CD4-positive, CD25-positive, alpha-beta regulatory T cell (primary cell): ENCODE measurements around the gene SVOPL. TPM values are rescaled to one million over a fixed set of nuclear protein-coding genes. Genes with fewer than 3 reads are reported as not detected.

Experiments
- ATAC-seq, 2 donors: fragments of 150-1000 bp; cut with Tn5 transposase; one replicate each; pipeline ENCODE4 v1.10.0; 2021; ENCODE audit warnings: low read depth in 2 of 2, moderate number of reproducible peaks in 2 of 2, moderate library complexity in 1 of 2
- DNase-seq, 3 donors: peaks; one replicate each; pipeline versions ENCODE4 v3.0.0 to v3.0.0-alpha.2; 2012 to 2022; ENCODE audit warnings: mixed read lengths in 1 of 3
- H3K27ac ChIP-seq: one replicate; pipeline ENCODE4 v1.7.0; 2013; ENCODE audit warnings: mild to moderate bottlenecking, low read length; ENCODE audit not compliant: insufficient read depth, poor library complexity, severe bottlenecking
- H3K27me3 ChIP-seq: one replicate; pipeline ENCODE4 v1.7.0; 2013; ENCODE audit warnings: low read length; ENCODE audit not compliant: control insufficient read depth, insufficient read depth
- H3K36me3 ChIP-seq: one replicate; pipeline ENCODE4 v1.7.0; 2013; ENCODE audit warnings: mild to moderate bottlenecking, low read length, moderate library complexity; ENCODE audit not compliant: control insufficient read depth, insufficient read depth
- H3K4me1 ChIP-seq: 2 replicates; pipeline ENCODE4 v1.7.0; 2013; ENCODE audit warnings: mild to moderate bottlenecking, low read length; ENCODE audit not compliant: insufficient read depth, control insufficient read depth, poor library complexity, severe bottlenecking
- H3K4me3 ChIP-seq: one replicate; pipeline ENCODE4 v1.7.0; 2013; ENCODE audit warnings: low read depth, mild to moderate bottlenecking, low read length, moderate library complexity
- H3K9me3 ChIP-seq, 2 experiments: 1 replicate in 1 of 2; 2 replicates in 1 of 2; pipeline ENCODE4 v1.7.0; 2013; ENCODE audit warnings: low read length in 2 of 2, mild to moderate bottlenecking in 1 of 2, moderate library complexity in 1 of 2; ENCODE audit not compliant: control insufficient read depth in 2 of 2
- H3K27ac Mint-ChIP-seq, 3 donors: one replicate each; pipeline ENCODE4 v1.8.0; 2020 to 2022; ENCODE audit warnings: mild to moderate bottlenecking in 3 of 3, mixed read lengths in 3 of 3, moderate library complexity in 2 of 3
- H3K27me3 Mint-ChIP-seq: one replicate; pipeline ENCODE4 v1.8.0; 2022; ENCODE audit warnings: mild to moderate bottlenecking, mixed read lengths
- H3K36me3 Mint-ChIP-seq: one replicate; pipeline ENCODE4 v1.8.0; 2020; ENCODE audit warnings: mixed read lengths
- H3K4me1 Mint-ChIP-seq, 4 donors: one replicate each; pipeline ENCODE4 v1.8.0; 2020 to 2022; ENCODE audit warnings: mixed read lengths in 4 of 4, mild to moderate bottlenecking in 1 of 4
- H3K4me3 Mint-ChIP-seq, 4 donors: one replicate each; pipeline ENCODE4 v1.8.0; 2020 to 2022; ENCODE audit warnings: mild to moderate bottlenecking in 4 of 4, mixed read lengths in 4 of 4, moderate library complexity in 3 of 4
- H3K9me3 Mint-ChIP-seq, 7 donors: one replicate each; pipeline ENCODE4 v1.8.0; 2020 to 2022; ENCODE audit warnings: mixed read lengths in 7 of 7, mild to moderate bottlenecking in 3 of 7, moderate library complexity in 2 of 7
- polyA plus RNA-seq, 4 donors: library from polyadenylated mRNA; unstranded; fragments of 300-500 nt; fragmentation: Illumina TruSeq; gene quantifications; one replicate each; pipeline ENCODE4 v1.2.3, GENCODE V29; 2021
- total RNA-seq: library from RNA; stranded (reverse); gene quantifications from one replicate; pipeline ENCODE4 v1.2.3, GENCODE V29; 2022

Gene SVOPL
- total and polyA plus RNA-seq, 5 donors from 2014 or later: 0.35 to 0.44 TPM; not detected in 3

GRCh38 chr7:138595454-138595853, 105.7 kb downstream of the SVOPL start:
- no peak overlapping the region for H3K27ac Mint-ChIP-seq
- DNase-seq: no peak
- no peaks in the 10 kb centered on the region for H3K36me3 Mint-ChIP-seq
- no peaks in the 10 kb centered on the region for H3K36me3 ChIP-seq
- H3K27me3 ChIP-seq: no peaks in the 10 kb centered on the region
- no peaks in the 10 kb centered on the region for H3K4me1 Mint-ChIP-seq
- H3K4me3 Mint-ChIP-seq: no peak overlapping the region
- no peaks in the 10 kb centered on the region for H3K9me3 Mint-ChIP-seq
- H3K9me3 ChIP-seq: no peaks in the 10 kb centered on the region
- H3K4me3 ChIP-seq: no peak overlapping the region
- H3K27ac ChIP-seq: no peak overlapping the region
- ATAC-seq: no peak
- no peaks in the 10 kb centered on the region for H3K4me1 ChIP-seq
- no peaks in the 10 kb centered on the region for H3K27me3 Mint-ChIP-seq

GRCh38 chr7:138590154-138590553, 111.0 kb downstream of the SVOPL start:
- Mint-ChIP-seq H3K4me1 (peaks cover 0 to 5% (median 0%) of the 10 kb centered on the region in 4 donors), H3K27ac (no peak overlapping the region), H3K36me3 (peaks cover 22% of the 10 kb centered on the region), H3K27me3 (no peaks in the 10 kb centered on the region), H3K4me3 (no peak overlapping the region), H3K9me3 (peaks cover 0 to 1% (median 0%) of the 10 kb centered on the region in 7 donors)
- H3K27me3 ChIP-seq: no peaks in the 10 kb centered on the region
- peaks cover 15% of the 10 kb centered on the region for H3K36me3 ChIP-seq
- no peak overlapping the region for H3K27ac ChIP-seq
- ATAC-seq (no peak), DNase-seq (no peak)
- no peaks in the 10 kb centered on the region for H3K4me1 ChIP-seq
- H3K4me3 ChIP-seq: no peak overlapping the region
- no peaks in the 10 kb centered on the region for H3K9me3 ChIP-seq

- Histone ChIP-seq H3K4me1 (no peaks in the 10 kb centered on the region), H3K27me3 (no peaks in the 10 kb centered on the region), H3K27ac (no peak overlapping the region), H3K9me3 (no peaks in the 10 kb centered on the region), H3K36me3 (peaks cover 20% of the 10 kb centered on the region), H3K4me3 (no peak overlapping the region)
- H3K27ac Mint-ChIP-seq: no peak overlapping the region
- peaks cover 0 to 5% (median 0%) of the 10 kb centered on the region in 4 donors for H3K4me1 Mint-ChIP-seq
- DNase-seq (no peak), ATAC-seq (no peak)
- peaks cover 32% of the 10 kb centered on the region for H3K36me3 Mint-ChIP-seq
- peaks cover 0 to 1% (median 0%) of the 10 kb centered on the region in 7 donors for H3K9me3 Mint-ChIP-seq
- H3K27me3 Mint-ChIP-seq: no peaks in the 10 kb centered on the region
- H3K4me3 Mint-ChIP-seq: no peak overlapping the region
Measured at GRCh38 chr7:138588986-138589385, 112.2 kb downstream of the SVOPL start.

GRCh38 chr7:138587485-138587884, 113.7 kb downstream of the SVOPL start:
- H3K9me3 Mint-ChIP-seq: peaks cover 0 to 1% (median 0%) of the 10 kb centered on the region in 7 donors
- H3K4me3 Mint-ChIP-seq: peak overlapping the region in 1 of 4 donors; percentile 32
- no peak overlapping the region for H3K27ac ChIP-seq
- H3K36me3 ChIP-seq: peaks cover 25% of the 10 kb centered on the region
- peaks cover 45% of the 10 kb centered on the region for H3K36me3 Mint-ChIP-seq
- H3K4me1 ChIP-seq: no peaks in the 10 kb centered on the region
- H3K27me3 Mint-ChIP-seq: no peaks in the 10 kb centered on the region
- no peak for DNase-seq
- no peak overlapping the region for H3K4me3 ChIP-seq
- peaks cover 0 to 5% (median under 1%) of the 10 kb centered on the region in 4 donors for H3K4me1 Mint-ChIP-seq
- H3K27me3 ChIP-seq: no peaks in the 10 kb centered on the region
- no peak overlapping the region for H3K27ac Mint-ChIP-seq
- H3K9me3 ChIP-seq: no peaks in the 10 kb centered on the region
- no peak for ATAC-seq

- Mint-ChIP-seq H3K4me3 (no peak overlapping the region), H3K27ac (no peak overlapping the region), H3K9me3 (peaks cover 0 to 1% (median 0%) of the 10 kb centered on the region in 7 donors), H3K36me3 (peaks cover 57% of the 10 kb centered on the region), H3K27me3 (no peaks in the 10 kb centered on the region), H3K4me1 (peaks cover 0 to 5% (median under 1%) of the 10 kb centered on the region in 4 donors)
- no peak overlapping the region for H3K27ac ChIP-seq
- peaks cover 37% of the 10 kb centered on the region for H3K36me3 ChIP-seq
- no peaks in the 10 kb centered on the region for H3K9me3 ChIP-seq
- DNase-seq (no peak), ATAC-seq (no peak)
- no peak overlapping the region for H3K4me3 ChIP-seq
- H3K4me1 ChIP-seq: no peaks in the 10 kb centered on the region
- no peaks in the 10 kb centered on the region for H3K27me3 ChIP-seq
Measured at GRCh38 chr7:138585283-138585993, 115.7 kb downstream of the SVOPL start.

GRCh38 chr7:138584696-138585095, 116.5 kb downstream of the SVOPL start:
- Mint-ChIP-seq H3K9me3 (peaks cover 0 to 1% (median 0%) of the 10 kb centered on the region in 7 donors), H3K4me3 (no peak overlapping the region), H3K27me3 (no peaks in the 10 kb centered on the region), H3K36me3 (peaks cover 65% of the 10 kb centered on the region), H3K4me1 (peaks cover 0 to 5% (median under 1%) of the 10 kb centered on the region in 4 donors), H3K27ac (no peak overlapping the region)
- ATAC-seq (no peak), DNase-seq (no peak)
- H3K27ac ChIP-seq: no peak overlapping the region
- H3K27me3 ChIP-seq: no peaks in the 10 kb centered on the region
- no peaks in the 10 kb centered on the region for H3K9me3 ChIP-seq
- peaks cover 44% of the 10 kb centered on the region for H3K36me3 ChIP-seq
- no peaks in the 10 kb centered on the region for H3K4me1 ChIP-seq
- H3K4me3 ChIP-seq: no peak overlapping the region

- H3K27me3 ChIP-seq: no peaks in the 10 kb centered on the region
- DNase-seq (no peak), ATAC-seq (no peak)
- Mint-ChIP-seq H3K4me1 (peaks cover 0 to 5% (median under 1%) of the 10 kb centered on the region in 4 donors), H3K4me3 (no peak overlapping the region), H3K36me3 (peaks cover 69% of the 10 kb centered on the region), H3K27me3 (no peaks in the 10 kb centered on the region), H3K27ac (no peak overlapping the region), H3K9me3 (peaks cover 0 to 1% (median 0%) of the 10 kb centered on the region in 7 donors)
- peaks cover 48% of the 10 kb centered on the region for H3K36me3 ChIP-seq
- no peak overlapping the region for H3K27ac ChIP-seq
- H3K4me1 ChIP-seq: no peaks in the 10 kb centered on the region
- H3K9me3 ChIP-seq: no peaks in the 10 kb centered on the region
- H3K4me3 ChIP-seq: no peak overlapping the region
Measured at GRCh38 chr7:138584283-138584682, 116.9 kb downstream of the SVOPL start.

GRCh38 chr7:138581065-138581464, 120.1 kb downstream of the SVOPL start:
- DNase-seq (no peak), ATAC-seq (no peak)
- Histone ChIP-seq H3K4me1 (no peaks in the 10 kb centered on the region), H3K9me3 (no peaks in the 10 kb centered on the region), H3K4me3 (no peak overlapping the region), H3K27me3 (no peaks in the 10 kb centered on the region), H3K36me3 (peaks cover 63% of the 10 kb centered on the region), H3K27ac (no peak overlapping the region)
- Mint-ChIP-seq H3K9me3 (no peaks in the 10 kb centered on the region), H3K4me3 (no peak overlapping the region), H3K36me3 (peaks cover 75% of the 10 kb centered on the region), H3K4me1 (peaks cover 0 to 2% (median 0%) of the 10 kb centered on the region in 4 donors), H3K27me3 (no peaks in the 10 kb centered on the region), H3K27ac (no peak overlapping the region)
